Measurements from ENCODE around the gene FBXO31.
"Not testable (repeated sequence)": the region's sequence is repeated elsewhere in the genome, so short reads cannot be mapped to it uniquely, and the experiment has no call there.

- not testable (repeated sequence) for TF ChIP-seq CTCF (IDR thresholded peaks at IDR 0.05); EZH2 (IDR thresholded peaks at IDR 0.05; ENCODE audit: borderline replicate concordance, insufficient read depth, low read depth, low read length, poor library complexity, severe bottlenecking)
Measured at GRCh38 chr16:87362828-87363559, 20.6 kb downstream of the FBXO31 start.
